Vagina (tissue), 2 donors: Measurements from ENCODE around the gene CMTM4.

ENCODE experiments used
- CTCF ChIP-seq, 3 experiments: fragments of 450-650 bp in 2 of 3; fragments of 200-600 bp in 1 of 3; sonication (generic) in 1 of 3; IDR thresholded peaks; one replicate each; pipeline ENCODE4 v1.5.1; 2017 to 2019; ENCODE audit warnings: antibody characterized with exemption in 3 of 3, mild to moderate bottlenecking in 2 of 3, moderate library complexity in 2 of 3
- POLR2A ChIP-seq, 2 donors: fragments of 450-650 bp; IDR thresholded peaks; one replicate each; pipeline ENCODE4 v1.6.1; 2017; ENCODE audit warnings: antibody characterized with exemption in 2 of 2, mild to moderate bottlenecking in 2 of 2, moderate library complexity in 2 of 2
- POLR2AphosphoS5 ChIP-seq, 2 donors: sonication (generic); formaldehyde crosslinking; IDR thresholded peaks; one replicate each; pipeline ENCODE4 v1.9.0; 2017; ENCODE audit warnings: antibody characterized with exemption in 2 of 2, mild to moderate bottlenecking in 2 of 2, low read depth in 1 of 2; ENCODE audit not compliant: insufficient read depth in 1 of 2

- TF ChIP-seq CTCF (IDR thresholded peaks at IDR 0.05) (no peak), POLR2AphosphoS5 (IDR thresholded peaks at IDR 0.05; ENCODE audit: insufficient read depth in 1 of 2, low read depth in 1 of 2) (no peak), POLR2A (IDR thresholded peaks at IDR 0.05) (no peak)
These were observed 17.5 kb upstream of the CMTM4 start for GRCh38 chr16:66714062-66714461.
